ENCODE measurements around the gene NRXN3.
A peak's percentile ranks its signal among the peaks of the same experiment; 100 is the strongest.

NRXN3 gene

DNA sequence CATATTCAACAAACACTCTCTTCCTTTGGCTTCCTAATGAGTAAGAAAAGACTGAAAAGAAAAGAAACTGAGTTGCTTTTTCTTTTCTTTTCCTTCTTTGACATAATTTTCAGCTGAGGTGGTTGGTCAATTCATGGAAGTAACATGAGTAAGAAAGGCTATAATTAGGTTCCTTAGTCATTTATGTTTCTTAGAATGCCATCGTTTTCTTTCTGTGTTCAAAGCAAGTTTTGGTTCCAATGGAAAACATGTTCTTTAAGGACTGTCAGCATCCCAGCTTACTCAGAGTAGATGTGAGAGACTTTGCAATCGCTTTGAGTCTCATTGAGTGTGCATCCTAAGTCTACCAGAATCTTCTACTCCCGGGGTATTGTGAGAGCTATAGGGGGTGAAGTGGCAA, 1158.7 kb downstream of the NRXN3 start:
- in situ Hi-C loops (cut with HindIII; ENCODE audit: low pct_ligation_motif_present, low pct_unique_long_range_greater_than_20kb, low sequenced_read_pairs) = no loop called here
- DNase-seq = no peak

DNA sequence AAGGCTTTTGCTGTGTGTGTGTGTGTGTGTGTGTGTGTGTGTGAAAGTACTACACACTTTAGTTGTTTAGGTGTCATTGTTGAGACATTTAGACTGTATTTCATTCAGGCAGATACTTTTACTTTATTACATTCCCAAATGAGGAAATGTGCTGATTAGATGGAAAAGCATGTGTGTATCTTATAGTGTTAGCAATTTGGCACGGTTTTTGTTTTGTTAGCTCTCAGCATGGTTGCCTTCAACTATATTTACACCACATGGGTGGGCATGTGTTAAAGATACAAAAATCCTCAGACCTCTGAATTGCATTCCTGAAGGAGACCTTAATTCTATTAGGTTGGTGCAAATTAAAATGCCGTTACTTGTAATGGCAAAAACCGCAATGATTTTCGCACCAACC, 1161.7 kb downstream of the NRXN3 start:
- in situ Hi-C loops (cut with HindIII; ENCODE audit: low pct_ligation_motif_present, low pct_unique_long_range_greater_than_20kb, low sequenced_read_pairs) = no loop called here
- DNase-seq = no peak

DNA sequence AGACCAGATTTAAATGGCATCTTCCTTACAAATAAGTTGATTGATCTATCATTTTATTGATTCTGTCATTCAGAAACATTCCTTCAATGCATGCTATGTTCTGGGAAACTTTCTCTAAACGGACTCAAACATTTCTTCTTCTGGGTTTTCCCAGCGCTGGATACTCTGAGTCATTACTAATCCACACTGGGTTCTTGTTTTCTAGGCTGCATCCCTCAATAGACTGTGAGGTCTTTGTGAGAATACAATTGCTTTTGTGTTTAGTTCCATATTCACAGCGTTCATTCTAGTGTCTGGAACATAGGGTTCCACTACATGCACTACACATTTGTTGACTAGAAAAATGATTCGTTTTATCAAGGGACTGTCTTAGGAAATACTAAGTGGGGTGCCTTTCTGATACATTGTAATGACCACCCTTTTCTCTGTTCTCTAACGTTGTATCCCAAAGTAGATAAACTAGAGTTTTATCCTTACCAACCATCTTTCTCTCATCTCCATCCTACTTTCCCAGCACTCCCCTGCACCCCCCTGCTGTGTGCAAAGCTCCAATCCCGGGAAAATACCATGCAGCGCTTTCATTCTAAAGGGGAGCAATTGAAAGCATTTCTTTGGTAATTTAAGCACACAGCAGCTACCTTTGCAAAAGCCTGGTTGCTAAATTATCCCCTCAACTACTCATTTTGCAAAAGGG, 1162.5 kb downstream of the NRXN3 start:
- in situ Hi-C loops (cut with HindIII; ENCODE audit: low pct_ligation_motif_present, low pct_unique_long_range_greater_than_20kb, low sequenced_read_pairs) = no loop called here
- no peak for DNase-seq

DNA sequence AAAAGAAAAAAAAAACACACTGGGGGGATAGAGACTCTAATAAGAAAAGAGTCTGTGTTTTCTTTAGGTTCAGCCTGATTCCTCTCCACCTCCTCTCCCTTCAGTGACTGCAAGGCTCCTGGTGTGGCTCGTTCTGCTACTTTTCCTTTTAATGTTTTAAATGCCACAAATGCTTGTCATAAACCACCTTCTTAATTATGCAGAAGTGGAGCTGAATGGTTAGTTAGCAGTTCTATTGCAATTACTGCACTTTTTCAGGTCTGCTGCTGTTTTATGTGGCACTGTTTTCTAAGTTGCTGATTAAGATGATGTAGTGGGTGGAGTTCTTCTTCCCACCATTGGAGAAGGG, 1163.0 kb downstream of the NRXN3 start:
- no peak for DNase-seq
- in situ Hi-C loops (cut with HindIII; ENCODE audit: low pct_ligation_motif_present, low pct_unique_long_range_greater_than_20kb, low sequenced_read_pairs) = no loop called here

DNA sequence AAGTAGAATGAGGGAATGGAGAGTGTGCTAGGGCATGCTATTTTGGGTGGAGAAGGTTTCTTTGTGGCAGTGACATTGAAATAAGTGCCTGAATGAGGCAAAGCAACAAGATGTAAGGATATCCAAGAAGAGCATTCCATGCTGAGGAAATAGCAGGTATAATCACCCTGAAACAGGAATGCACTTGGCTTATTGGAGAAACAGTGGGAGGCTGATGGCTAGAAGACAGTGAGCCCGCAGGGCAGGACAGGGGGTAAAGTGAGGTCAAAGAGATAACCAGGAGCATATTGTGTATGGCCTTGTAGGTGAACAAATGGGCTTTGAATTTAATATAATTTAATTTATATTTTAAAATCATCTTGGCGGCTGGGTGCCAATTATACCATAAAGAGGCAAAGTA, 1164.1 kb downstream of the NRXN3 start:
- no peak for DNase-seq
- in situ Hi-C loops (cut with HindIII; ENCODE audit: low pct_ligation_motif_present, low pct_unique_long_range_greater_than_20kb, low sequenced_read_pairs) = no loop called here

DNA sequence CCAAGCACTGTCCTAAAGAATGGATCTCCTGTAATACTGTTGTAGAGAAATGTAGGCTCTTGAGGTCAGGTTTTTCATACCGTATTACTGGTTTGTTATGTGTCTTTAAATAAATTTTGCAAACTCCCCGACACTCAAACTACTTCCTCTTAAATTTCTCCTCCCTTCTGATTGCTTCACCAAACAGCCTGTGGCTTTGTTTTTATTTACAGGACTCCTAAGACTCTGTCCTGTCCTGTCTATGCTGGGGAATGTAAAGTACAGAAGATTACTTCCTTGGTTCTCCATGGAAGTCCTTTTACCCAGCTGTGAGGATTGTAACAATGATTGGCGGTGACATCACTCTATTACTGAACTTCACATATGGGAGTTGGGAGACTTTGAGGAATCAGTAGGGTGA, 1167.6 kb downstream of the NRXN3 start:
- DNase-seq = no peak
- in situ Hi-C loops (cut with HindIII; ENCODE audit: low pct_ligation_motif_present, low pct_unique_long_range_greater_than_20kb, low sequenced_read_pairs) = no loop called here

DNA sequence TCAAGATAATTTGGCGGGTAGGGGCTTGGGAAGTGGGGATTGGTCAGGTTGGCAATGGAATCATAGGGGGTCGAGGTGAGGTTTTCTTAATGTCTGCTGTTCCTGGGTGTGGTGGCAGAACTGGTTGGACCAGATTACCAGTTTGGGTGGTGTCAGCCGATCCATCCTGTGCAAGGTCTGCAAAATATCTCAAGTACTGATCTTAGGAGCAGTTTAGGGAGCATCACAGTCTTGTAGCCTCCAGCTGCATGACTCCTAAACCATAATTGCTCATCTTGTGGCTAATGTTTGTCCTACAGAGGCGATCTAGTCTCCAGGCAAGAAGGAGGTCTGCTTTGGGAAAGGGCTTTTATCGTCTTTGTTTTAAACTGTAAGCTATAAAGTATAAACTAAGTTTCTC, 1172.8 kb downstream of the NRXN3 start:
- in situ Hi-C loops (cut with HindIII; ENCODE audit: low pct_ligation_motif_present, low pct_unique_long_range_greater_than_20kb, low sequenced_read_pairs) = no loop called here
- DNase-seq = no peak

DNA sequence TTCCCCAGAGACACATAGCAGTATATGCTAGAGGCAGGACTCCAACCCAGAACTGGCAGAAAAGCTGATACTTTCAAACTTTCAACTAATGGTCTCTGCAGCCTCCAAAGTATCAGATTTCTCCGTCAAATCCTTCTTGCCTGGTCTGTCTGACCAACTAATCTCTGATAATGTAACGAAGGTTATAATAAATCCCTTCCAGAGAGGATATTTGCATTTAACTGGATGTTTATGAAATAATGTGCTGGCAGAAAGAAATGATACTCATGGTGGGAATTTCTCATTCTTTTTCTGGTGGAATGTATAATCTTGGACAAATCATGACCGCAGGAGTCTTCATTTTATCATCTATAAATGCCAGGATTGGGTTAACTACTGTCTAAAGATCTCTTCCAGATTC, 1180.8 kb downstream of the NRXN3 start:
- in situ Hi-C loops (cut with HindIII; ENCODE audit: low pct_ligation_motif_present, low pct_unique_long_range_greater_than_20kb, low sequenced_read_pairs) = no loop called here
- no peak for DNase-seq

DNA sequence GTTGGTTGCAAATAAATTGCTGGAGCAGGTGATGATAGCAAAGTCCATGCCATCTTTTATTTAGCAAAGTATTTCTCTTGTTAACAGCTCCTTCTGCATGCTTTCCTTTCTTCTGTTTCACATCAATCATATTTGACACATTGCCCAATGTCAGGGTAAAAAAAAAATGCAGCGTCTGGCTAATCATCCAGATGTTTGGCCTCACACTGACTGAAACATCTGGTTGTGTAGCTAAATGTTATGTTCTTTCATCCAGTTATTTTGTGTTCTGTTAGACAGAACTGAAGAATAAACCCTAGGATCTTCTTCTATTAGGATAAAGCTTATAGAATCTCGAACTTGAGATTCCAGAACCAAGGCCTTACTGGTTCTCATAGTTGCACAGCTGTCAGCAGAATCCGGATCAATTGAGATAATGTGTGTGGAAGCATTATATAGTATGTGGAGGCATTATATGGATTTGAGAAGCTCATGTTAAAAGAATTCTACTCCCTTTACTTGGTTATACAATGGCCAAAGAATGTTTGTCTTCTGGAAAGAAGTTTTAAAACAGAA, 1182.0 kb downstream of the NRXN3 start:
- DNase-seq = no peak

DNA sequence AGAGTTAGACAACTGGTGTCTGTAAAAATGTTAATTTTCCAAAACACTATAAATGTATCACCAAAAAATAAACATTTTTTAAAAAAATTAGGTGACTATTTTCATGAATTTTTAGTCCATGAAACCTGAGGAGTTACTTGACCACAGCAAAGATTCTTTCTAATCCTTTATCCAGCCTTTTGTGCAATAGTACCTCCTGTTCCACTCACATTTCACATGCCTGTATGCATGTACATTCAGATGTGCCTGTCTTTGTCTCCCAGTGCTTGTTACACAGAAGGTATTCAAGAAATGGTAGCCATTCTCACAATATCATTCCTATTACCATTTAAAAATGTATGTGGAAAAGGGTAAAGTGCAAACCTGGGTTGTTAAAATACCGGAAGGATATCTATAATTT, 1184.2 kb downstream of the NRXN3 start:
- in situ Hi-C loops (cut with HindIII; ENCODE audit: low pct_ligation_motif_present, low pct_unique_long_range_greater_than_20kb, low sequenced_read_pairs) = no loop called here
- no peak for DNase-seq

More for the DNA sequence above, 1182.0 kb downstream of the NRXN3 start:
- in situ Hi-C loops (cut with HindIII; ENCODE audit: low pct_ligation_motif_present, low pct_unique_long_range_greater_than_20kb, low sequenced_read_pairs) = no loop called here

DNA sequence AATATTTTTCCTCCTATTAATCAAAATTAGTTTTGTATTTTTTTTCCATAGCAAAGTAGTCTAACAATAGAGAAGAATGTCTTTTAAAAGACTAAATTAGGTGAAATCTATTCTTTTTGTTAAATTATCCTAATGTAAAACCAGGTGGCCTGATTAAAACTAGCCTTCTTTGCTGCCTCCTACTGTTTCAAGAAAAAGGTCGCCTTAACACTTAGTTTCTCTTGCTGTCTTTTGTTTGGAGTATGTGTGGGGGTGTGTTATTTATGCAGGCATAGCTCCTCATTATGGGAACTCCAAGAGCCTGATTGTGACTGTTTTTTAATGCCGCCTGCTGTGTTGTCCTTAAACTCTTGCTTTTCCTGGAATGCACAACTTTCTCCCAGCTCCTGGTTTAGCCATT, 1185.9 kb downstream of the NRXN3 start:
- in situ Hi-C loops (cut with HindIII; ENCODE audit: low pct_ligation_motif_present, low pct_unique_long_range_greater_than_20kb, low sequenced_read_pairs) = no loop called here
- DNase-seq = no peak

DNA sequence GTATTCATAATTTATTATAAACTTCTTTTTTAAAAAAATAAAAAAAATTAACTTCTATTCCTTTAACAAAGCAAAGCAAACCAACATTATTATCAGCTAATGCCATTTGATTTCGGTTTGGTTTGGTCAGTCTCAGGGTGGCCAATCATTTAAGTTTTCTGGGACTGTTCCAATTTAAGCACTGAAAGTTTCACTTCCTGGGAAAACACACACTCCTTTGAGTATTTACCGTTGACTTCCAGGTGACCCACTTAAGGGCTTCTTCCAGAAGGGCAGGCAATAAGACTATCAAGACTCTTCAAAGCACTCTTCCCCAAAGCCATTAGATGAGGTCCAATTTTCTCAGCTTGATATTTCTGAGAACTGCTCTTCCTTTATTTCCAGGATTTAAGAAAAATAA, 1187.1 kb downstream of the NRXN3 start:
- in situ Hi-C loops (cut with HindIII; ENCODE audit: low pct_ligation_motif_present, low pct_unique_long_range_greater_than_20kb, low sequenced_read_pairs) = no loop called here
- no peak for DNase-seq

DNA sequence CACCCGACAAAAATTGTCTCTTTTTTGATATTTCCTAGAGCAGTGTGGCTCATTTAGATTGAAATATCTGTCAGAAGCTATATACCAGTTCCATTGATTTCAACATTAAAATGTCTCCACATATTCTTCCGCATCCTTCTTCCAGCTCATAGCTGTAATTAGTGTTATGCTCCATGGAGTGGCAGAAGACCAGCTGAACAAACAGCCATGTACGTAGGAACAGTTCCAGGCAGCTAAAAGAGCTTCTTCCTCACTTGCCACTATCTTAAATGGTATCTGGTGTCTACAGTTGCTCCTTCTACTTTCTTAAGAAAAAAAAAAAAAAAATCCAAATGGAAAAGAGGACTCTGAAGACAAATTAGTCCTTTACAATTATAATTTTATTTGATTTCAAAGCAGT, 1193.1 kb downstream of the NRXN3 start:
- in situ Hi-C loops (cut with HindIII; ENCODE audit: low pct_ligation_motif_present, low pct_unique_long_range_greater_than_20kb, low sequenced_read_pairs) = no loop called here
- no peak for DNase-seq

DNA sequence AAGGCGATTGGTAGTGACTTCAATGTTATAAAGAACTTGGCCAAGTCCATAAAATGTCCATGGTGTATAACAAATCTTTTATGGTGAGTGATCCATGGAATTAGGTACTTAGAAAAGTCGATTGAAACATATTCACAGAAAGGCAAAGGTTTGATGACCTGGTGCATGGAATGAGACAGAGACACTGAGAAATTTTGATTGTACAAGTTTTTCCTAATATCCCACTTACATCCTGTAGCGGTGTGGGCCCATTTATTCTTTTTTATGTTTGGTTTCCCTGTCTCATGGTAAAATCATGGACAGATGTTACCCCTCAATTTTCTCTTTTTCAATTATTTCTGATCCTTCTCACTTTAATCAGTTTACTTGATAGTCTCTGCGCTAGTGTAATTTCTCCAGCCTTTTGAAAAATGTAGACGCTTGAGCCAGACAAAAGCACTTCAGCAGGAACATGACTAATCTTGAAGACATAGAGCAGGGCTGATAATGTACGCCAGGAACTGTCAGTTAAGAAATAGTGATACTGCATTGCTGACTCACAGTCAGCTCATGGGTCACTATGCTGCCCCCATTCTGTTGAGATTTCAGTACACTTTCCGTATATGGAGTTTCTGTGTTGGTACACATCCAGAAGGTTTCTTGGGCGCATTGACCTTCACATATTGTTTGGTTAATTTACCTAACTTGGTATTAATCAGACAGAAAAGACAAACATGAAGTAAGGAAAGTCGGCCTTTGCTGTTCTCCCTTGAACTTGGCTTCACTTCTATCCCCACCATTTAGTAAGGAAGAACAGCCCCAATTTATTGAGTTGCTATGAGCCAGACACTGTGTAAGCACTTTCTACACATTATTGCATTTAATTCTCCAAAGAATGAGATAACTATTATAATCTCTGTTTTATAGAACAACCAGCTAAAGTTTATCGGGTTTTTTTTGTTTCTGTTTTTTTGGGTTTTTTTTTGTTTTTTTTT, 1199.5 kb downstream of the NRXN3 start:
- peak; percentile 65 for DNase-seq
- in situ Hi-C loops (cut with HindIII; ENCODE audit: low pct_ligation_motif_present, low pct_unique_long_range_greater_than_20kb, low sequenced_read_pairs) = no loop called here

DNA sequence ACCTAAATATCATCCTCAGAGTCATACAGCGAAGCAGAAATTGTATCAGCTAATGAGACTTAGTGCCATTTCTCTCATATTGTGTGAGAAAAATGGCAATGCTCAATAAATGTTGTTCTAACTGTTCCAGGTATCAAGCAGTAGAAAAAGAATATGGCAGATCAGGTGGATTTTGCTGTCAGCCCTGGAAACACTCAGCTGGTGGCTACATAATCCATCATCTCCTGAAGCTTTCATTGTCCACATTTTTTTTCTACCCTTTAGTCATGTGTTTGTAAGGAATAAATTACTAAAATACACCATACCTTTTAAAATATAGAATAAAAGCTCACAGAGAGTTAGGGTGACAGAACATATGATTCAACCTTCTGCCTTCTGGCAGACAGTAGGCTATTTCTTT, 1200.8 kb downstream of the NRXN3 start:
- in situ Hi-C loops (cut with HindIII; ENCODE audit: low pct_ligation_motif_present, low pct_unique_long_range_greater_than_20kb, low sequenced_read_pairs) = no loop called here
- no peak for DNase-seq

DNA sequence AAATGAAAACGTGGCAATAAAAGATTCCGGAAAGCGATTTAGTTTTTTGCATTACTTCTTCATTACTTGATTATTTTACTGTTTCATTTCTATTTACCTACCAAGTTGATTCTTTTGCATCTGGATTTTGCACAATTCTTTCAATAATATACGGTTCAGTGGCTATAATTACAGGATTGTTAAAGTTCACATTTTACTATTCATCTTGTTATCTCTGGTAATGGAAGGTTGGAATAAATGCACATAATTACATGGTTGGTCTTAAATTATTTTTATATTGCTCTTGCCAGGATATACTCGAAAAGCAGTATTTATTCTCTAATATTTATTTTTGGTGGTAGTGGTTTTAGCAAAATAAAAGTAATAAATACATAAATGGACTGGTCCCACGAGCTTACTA, 1203.3 kb downstream of the NRXN3 start:
- in situ Hi-C loops (cut with HindIII; ENCODE audit: low pct_ligation_motif_present, low pct_unique_long_range_greater_than_20kb, low sequenced_read_pairs) = no loop called here
- no peak for DNase-seq

DNA sequence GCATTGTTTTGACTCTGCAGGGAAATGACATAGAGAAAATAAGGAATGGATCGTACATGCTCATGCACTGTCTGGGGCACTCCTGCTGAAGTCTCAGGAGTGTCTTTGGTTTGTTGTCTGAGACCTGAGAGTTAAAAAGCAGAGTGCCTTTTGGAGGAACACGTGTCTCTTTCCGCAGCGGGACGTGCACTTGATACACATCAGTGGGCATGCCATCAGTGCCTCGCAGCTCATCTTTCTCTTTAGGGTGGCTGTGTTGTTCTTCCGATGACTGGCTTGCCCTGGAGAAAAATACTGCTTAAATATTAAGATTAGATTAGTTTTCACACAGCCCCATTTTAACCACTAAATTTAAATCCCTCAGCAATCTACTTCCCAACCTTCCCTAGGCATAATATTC, 1205.2 kb downstream of the NRXN3 start:
- DNase-seq = no peak
- in situ Hi-C loops (cut with HindIII; ENCODE audit: low pct_ligation_motif_present, low pct_unique_long_range_greater_than_20kb, low sequenced_read_pairs) = no loop called here

DNA sequence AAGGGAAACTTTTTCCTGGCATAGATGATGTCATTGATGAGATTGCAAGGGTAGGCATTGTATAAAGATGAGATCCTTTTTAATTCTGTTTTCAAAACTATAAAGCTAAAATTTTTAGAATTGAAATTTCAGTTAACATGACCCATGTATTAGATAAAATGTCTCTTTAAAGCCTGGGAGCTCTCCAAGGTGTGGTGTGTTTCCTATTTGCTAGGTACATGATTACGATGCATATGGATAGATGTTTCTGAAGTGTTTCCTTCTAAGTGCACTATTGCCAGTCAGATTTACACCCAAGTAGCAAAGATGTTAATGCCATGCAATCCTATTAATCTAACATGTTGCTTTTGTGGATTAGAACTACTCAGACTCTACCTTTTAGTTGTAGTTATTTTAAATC, 1206.4 kb downstream of the NRXN3 start:
- in situ Hi-C loops (cut with HindIII; ENCODE audit: low pct_ligation_motif_present, low pct_unique_long_range_greater_than_20kb, low sequenced_read_pairs) = no loop called here
- no peak for DNase-seq

DNA sequence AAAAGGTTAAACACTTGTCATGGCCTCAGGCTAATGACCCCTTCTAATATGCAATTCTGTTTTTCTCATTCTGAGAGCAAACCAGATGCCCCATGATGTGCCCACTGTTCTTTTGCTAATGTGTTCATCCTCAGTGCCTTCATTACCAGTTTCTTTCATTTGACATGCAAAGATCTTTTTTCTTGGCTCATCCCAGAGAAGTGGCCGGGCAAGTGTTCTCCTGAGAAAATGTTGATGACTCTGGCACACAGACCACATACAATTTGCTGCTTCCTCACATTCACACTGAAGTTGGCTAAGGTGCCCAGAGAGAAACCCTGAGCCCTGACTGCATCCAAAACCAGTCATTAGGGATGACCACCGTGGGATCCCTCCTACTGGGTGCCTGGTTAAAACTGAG, 1207.8 kb downstream of the NRXN3 start:
- in situ Hi-C loops (cut with HindIII; ENCODE audit: low pct_ligation_motif_present, low pct_unique_long_range_greater_than_20kb, low sequenced_read_pairs) = no loop called here
- no peak for DNase-seq

DNA sequence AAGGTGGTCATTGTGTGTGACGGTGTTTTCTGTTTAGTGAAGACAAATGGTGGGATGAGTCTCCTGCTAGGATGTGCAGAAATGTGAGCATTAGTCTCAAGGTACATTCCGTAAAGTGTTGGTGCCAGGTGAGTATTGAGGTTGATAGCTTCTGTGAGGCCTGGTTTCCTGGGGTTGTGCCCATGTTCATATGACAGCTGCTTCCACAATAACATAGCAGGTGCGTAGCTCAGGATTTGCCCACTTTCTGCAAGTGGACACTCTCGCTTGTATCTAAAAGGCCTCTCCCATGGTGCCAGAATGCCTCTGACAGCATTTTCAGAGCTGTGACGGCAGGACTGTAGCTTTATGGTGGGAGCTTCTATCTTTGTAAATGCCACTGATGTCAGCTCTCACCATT, 1209.1 kb downstream of the NRXN3 start:
- no peak for DNase-seq
- in situ Hi-C loops (cut with HindIII; ENCODE audit: low pct_ligation_motif_present, low pct_unique_long_range_greater_than_20kb, low sequenced_read_pairs) = no loop called here

Data from ACHN (cell line).